Ovary (tissue), 3 donors: ENCODE data around the gene KIAA0825.

Experiments
- POLR2A ChIP-seq: fragments of 450-650 bp; IDR thresholded peaks from one replicate; pipeline ENCODE4 v1.6.1; 2017; ENCODE audit warnings: antibody characterized with exemption, mild to moderate bottlenecking, moderate library complexity
- TF ChIP-seq, protein P1 (sequence below), 3 donors: fragments of 450-650 bp in 2 of 3; fragments of 200-600 bp in 1 of 3; IDR thresholded peaks; one replicate each; pipeline versions ENCODE4 v1.5.1 to v1.8.0; 2016 to 2022; ENCODE audit warnings: antibody characterized with exemption in 3 of 3, mild to moderate bottlenecking in 1 of 3
- donor health status: DM: no; HTN: no; CAD: no.

DNA sequence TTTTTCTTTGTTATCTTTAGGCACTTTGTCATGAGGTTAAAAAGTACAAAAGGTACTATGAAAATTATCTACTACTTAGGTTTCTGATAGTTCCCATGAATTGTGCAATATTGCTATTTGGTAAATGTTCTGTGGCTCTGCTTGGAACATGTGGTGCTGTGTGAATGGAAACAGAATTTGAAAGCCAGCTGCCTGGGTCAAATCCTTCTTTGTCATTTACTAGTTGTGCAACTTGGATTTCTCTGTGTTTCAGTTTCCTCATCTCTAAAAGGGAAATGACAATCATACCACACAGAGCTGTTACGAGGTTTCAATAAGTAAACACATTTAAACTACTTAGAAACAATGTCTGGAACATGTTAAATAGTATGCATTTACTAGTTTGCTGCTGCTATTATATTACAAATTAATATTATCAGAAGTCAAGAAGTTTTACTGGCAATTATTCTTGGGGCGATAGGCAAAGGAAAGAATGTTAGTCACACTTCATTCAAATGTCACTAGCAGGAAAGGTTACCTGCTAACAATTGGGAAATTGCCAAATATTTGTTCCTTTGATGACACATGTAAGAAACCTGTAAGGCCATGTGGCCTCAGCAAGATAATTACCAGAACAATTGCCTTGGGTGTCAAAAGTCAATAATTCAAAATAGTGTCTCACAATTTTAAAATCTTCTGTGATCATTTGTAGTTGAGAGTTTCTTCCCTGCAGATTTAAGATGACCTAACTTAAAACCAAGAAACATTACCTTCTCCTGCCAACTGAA, 184.8 kb downstream of the KIAA0825 start:
- no peak for TF ChIP-seq POLR2A
- TF ChIP-seq, protein P1, sequence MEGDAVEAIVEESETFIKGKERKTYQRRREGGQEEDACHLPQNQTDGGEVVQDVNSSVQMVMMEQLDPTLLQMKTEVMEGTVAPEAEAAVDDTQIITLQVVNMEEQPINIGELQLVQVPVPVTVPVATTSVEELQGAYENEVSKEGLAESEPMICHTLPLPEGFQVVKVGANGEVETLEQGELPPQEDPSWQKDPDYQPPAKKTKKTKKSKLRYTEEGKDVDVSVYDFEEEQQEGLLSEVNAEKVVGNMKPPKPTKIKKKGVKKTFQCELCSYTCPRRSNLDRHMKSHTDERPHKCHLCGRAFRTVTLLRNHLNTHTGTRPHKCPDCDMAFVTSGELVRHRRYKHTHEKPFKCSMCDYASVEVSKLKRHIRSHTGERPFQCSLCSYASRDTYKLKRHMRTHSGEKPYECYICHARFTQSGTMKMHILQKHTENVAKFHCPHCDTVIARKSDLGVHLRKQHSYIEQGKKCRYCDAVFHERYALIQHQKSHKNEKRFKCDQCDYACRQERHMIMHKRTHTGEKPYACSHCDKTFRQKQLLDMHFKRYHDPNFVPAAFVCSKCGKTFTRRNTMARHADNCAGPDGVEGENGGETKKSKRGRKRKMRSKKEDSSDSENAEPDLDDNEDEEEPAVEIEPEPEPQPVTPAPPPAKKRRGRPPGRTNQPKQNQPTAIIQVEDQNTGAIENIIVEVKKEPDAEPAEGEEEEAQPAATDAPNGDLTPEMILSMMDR (IDR thresholded peaks at IDR 0.05), result no peak
